KMS-11 (cell line): Measurements from ENCODE around the gene SYT7.

Source experiments
- H2AFZ ChIP-seq: fragments of 200-600 bp; sonication (generic); 2 replicates; pipeline ENCODE4 v1.6.1; 2016; ENCODE audit warnings: antibody characterized with exemption, mixed run types, low read depth
- H3K27ac ChIP-seq: fragments of 200-600 bp; sonication (generic); 2 replicates; pipeline ENCODE4 v1.6.1; 2016; ENCODE audit warnings: mild to moderate bottlenecking, mixed run types
- H3K27me3 ChIP-seq: fragments of 200-600 bp; sonication (generic); 2 replicates; pipeline ENCODE4 v1.6.1; 2017; ENCODE audit warnings: mild to moderate bottlenecking, low read depth, mixed run types, moderate library complexity; ENCODE audit not compliant: insufficient read depth
- H3K36me3 ChIP-seq: fragments of 200-600 bp; sonication (generic); 2 replicates; pipeline ENCODE4 v1.6.1; 2017; ENCODE audit warnings: mild to moderate bottlenecking, mixed run types; ENCODE audit not compliant: insufficient read depth
- H3K4me1 ChIP-seq: fragments of 200-600 bp; sonication (generic); 2 replicates; pipeline ENCODE4 v1.6.1; 2016; ENCODE audit warnings: mild to moderate bottlenecking, low read depth, mixed run types; ENCODE audit not compliant: poor library complexity, severe bottlenecking
- H3K4me2 ChIP-seq: fragments of 200-600 bp; sonication (generic); 2 replicates; pipeline ENCODE4 v1.7.0; 2016; ENCODE audit warnings: mild to moderate bottlenecking, mixed run types
- H3K4me3 ChIP-seq: fragments of 200-600 bp; sonication (generic); IDR thresholded peaks from 2 replicates; pipeline ENCODE4 v1.6.1; 2017; ENCODE audit warnings: low read depth, low read length, mixed read lengths; ENCODE audit not compliant: insufficient read depth
- H3K79me2 ChIP-seq: fragments of 200-600 bp; sonication (generic); 2 replicates; pipeline ENCODE4 v1.6.1; 2016; ENCODE audit warnings: low read depth, mixed run types; ENCODE audit not compliant: insufficient read depth
- H3K9ac ChIP-seq: fragments of 200-600 bp; sonication (generic); 2 replicates; pipeline ENCODE4 v1.6.1; 2016; ENCODE audit warnings: mild to moderate bottlenecking, mixed run types
- H4K20me1 ChIP-seq: fragments of 200-600 bp; sonication (generic); 2 replicates; pipeline ENCODE4 v1.6.1; 2016; ENCODE audit warnings: mild to moderate bottlenecking, mixed run types; ENCODE audit not compliant: insufficient read depth
- TF ChIP-seq, protein P1 (sequence below): fragments of 200-600 bp; sonication (generic); conservative IDR thresholded peaks from 2 replicates; pipeline ENCODE4 v1.6.1; 2017; ENCODE audit warnings: low read depth, mild to moderate bottlenecking, antibody characterized with exemption, low read length, moderate library complexity, mixed read lengths

The SYT7 gene

DNA sequence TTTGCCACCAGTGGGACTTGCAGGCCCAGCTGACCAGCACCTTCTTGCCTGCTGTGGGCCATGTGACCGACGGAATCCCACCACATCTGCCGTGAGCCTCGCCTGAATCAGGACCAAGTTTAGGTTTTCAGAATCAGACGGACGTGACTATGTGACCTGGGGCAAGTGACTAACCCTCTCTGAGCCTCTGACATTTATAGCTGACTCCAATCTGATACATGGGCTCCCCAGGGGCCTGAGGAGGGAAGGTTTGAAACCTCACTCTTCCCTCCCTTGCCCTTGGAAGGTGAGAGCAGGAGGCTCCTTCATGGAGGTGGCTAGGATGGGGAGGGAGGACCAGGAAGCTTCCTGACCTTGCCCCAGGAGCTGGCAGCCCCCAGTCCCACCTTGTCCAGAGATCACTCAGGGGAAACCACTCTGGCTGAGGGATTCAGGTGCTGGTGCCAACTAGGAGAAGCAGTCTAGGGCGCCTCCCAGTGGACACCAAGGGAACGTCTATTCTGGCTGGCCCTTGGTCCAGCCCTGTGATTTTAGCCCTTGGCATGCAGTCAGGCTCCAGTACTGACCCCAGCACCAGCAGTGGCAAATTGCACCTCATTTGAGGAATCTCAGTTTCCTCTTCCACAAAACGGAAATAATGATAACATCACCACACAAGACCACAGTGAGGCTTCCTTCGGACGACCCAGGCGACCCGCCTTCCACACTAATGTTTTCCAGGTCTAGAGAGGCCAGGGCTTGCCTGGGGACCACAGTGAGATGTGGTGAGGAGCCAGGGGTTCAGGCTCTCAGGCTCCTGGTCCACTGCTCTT lies 47.2 kb upstream of the SYT7 start:
- H3K4me2 ChIP-seq, result no peak overlapping the region
- H3K9ac ChIP-seq, result no peak overlapping the region
- no peak overlapping the region for H3K27ac ChIP-seq
- no peak overlapping the region for H2AFZ ChIP-seq
- no peaks in the 10 kb centered on the region for H3K36me3 ChIP-seq
- H3K4me3 ChIP-seq, result no peak overlapping the region
- H3K4me1 ChIP-seq, result no peaks in the 10 kb centered on the region
- no peaks in the 10 kb centered on the region for H4K20me1 ChIP-seq
- peaks cover 69% of the 10 kb centered on the region for H3K27me3 ChIP-seq
- no peaks in the 10 kb centered on the region for H3K79me2 ChIP-seq
- TF ChIP-seq, protein P1, sequence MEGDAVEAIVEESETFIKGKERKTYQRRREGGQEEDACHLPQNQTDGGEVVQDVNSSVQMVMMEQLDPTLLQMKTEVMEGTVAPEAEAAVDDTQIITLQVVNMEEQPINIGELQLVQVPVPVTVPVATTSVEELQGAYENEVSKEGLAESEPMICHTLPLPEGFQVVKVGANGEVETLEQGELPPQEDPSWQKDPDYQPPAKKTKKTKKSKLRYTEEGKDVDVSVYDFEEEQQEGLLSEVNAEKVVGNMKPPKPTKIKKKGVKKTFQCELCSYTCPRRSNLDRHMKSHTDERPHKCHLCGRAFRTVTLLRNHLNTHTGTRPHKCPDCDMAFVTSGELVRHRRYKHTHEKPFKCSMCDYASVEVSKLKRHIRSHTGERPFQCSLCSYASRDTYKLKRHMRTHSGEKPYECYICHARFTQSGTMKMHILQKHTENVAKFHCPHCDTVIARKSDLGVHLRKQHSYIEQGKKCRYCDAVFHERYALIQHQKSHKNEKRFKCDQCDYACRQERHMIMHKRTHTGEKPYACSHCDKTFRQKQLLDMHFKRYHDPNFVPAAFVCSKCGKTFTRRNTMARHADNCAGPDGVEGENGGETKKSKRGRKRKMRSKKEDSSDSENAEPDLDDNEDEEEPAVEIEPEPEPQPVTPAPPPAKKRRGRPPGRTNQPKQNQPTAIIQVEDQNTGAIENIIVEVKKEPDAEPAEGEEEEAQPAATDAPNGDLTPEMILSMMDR, result peak; percentile 67

DNA sequence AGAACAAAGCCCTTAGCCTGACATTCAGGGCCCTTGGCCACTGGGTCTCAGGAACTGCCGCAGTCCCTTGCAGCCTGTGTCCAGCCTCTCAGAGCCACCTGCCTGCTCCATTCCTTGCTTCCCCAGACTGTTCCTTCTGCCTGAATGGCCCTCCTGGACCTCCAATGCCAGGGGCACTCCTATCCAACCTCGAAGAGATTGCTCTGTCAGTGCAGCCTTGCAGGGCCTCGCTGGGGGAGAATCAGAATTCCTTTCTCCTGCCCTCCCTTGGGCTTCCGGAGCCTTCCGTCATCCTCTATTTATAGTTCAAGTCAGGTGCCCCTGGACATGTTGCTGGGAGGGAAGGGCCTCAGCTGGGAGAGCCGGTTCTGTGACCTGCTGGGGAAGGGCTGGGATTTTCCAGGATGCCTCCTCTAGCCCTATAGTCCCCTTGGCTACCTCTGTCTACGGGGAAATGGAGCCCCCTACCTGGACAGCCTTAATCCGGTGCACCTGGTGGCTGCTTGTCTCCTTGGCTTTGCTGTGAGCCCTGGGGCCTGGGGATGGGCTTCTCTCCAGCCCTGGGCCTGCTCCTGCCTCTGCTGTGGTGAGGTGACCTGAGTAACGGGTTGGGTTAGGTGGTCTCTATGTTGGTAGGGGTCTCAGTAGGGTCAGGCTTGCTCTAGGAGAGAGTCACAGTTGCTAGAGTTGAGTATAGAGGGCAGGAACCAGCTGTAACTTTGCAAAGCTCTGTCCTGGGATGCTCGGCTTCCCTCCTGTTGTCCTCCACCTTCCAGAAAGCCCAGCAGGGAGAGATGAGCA lies 45.9 kb upstream of the SYT7 start:
- no peaks in the 10 kb centered on the region for H3K4me1 ChIP-seq
- no peaks in the 10 kb centered on the region for H3K36me3 ChIP-seq
- peaks cover 68% of the 10 kb centered on the region for H3K27me3 ChIP-seq
- no peak overlapping the region for H3K27ac ChIP-seq
- TF ChIP-seq, protein P1, result no peak
- H4K20me1 ChIP-seq, result no peaks in the 10 kb centered on the region
- no peak overlapping the region for H2AFZ ChIP-seq
- H3K9ac ChIP-seq, result no peak overlapping the region
- H3K79me2 ChIP-seq, result no peaks in the 10 kb centered on the region
- no peak overlapping the region for H3K4me2 ChIP-seq
- H3K4me3 ChIP-seq, result no peak overlapping the region

DNA sequence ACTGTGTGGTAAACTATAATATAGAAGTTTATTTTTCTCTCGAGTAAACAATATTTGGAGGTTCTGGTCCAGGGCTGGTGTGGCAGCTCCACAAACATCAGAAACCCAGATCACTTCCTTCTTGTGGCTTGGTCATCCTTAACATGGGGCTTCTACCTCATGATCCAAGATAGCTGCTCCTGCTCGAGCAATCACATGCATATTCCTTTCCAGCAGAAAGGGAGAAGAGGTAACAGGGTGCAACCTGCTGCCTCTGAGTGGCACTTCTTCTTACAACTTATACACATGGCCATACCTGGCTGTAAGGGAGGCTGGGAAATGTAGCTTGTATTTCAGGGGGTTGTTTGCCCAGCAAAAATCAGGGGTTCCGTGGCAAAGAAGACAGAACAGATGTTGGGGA lies 44.6 kb upstream of the SYT7 start:
- Histone ChIP-seq H3K4me3 (no peak overlapping the region), H2AFZ (no peak overlapping the region), H4K20me1 (no peaks in the 10 kb centered on the region), H3K27me3 (peaks cover 69% of the 10 kb centered on the region), H3K4me2 (no peak overlapping the region), H3K4me1 (no peaks in the 10 kb centered on the region), H3K79me2 (no peaks in the 10 kb centered on the region), H3K27ac (no peak overlapping the region), H3K9ac (no peak overlapping the region), H3K36me3 (no peaks in the 10 kb centered on the region)
- TF ChIP-seq, protein P1, result no peak

DNA sequence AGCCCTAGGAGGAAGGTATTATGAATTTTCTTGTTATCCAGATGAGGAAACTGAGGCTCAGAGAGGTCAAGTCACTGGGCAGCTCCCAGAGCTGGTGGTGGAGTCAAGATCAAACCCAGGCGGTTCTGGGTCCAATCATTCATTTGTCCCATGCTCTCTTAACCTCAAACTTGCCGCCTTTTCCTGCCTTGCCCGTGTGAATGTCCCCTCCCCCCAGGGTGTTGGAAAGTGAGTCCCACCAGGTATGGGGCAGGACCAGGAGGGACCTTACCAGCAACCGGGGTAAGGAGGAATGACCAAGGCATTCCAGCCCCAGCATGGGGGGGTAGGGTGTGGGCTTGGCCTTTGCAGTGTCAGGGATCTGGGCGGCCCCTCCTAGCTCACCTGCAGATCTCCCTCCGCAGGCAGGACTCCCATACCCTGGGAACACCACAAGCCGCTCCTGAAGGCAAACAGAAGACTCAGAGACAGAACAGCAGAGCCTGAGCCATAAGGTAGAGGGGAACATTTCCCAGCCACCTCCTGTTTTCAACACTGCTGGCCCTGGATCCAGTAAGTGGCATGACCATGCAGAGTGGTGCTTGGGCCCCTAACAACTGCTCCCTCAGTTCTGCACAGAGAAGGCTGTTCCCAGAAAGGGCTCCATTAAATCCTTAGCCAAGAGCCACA lies 41.2 kb upstream of the SYT7 start:
- Histone ChIP-seq H3K4me3 (no peak overlapping the region), H3K36me3 (no peaks in the 10 kb centered on the region), H3K4me2 (no peak overlapping the region), H3K79me2 (no peaks in the 10 kb centered on the region), H3K27me3 (peaks cover 64% of the 10 kb centered on the region), H3K4me1 (no peaks in the 10 kb centered on the region), H4K20me1 (no peaks in the 10 kb centered on the region), H3K27ac (no peak overlapping the region), H2AFZ (no peak overlapping the region), H3K9ac (no peak overlapping the region)
- TF ChIP-seq, protein P1, result no peak
